ENCODE data around the gene PHGDH.

PHGDH gene

GRCh38 chr1:119724611-119725218 is 13.0 kb downstream of the PHGDH start:
- TF ChIP-seq, protein P1, sequence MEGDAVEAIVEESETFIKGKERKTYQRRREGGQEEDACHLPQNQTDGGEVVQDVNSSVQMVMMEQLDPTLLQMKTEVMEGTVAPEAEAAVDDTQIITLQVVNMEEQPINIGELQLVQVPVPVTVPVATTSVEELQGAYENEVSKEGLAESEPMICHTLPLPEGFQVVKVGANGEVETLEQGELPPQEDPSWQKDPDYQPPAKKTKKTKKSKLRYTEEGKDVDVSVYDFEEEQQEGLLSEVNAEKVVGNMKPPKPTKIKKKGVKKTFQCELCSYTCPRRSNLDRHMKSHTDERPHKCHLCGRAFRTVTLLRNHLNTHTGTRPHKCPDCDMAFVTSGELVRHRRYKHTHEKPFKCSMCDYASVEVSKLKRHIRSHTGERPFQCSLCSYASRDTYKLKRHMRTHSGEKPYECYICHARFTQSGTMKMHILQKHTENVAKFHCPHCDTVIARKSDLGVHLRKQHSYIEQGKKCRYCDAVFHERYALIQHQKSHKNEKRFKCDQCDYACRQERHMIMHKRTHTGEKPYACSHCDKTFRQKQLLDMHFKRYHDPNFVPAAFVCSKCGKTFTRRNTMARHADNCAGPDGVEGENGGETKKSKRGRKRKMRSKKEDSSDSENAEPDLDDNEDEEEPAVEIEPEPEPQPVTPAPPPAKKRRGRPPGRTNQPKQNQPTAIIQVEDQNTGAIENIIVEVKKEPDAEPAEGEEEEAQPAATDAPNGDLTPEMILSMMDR (IDR thresholded peaks at IDR 0.05; ENCODE audit: low read depth, low read length) = no peak
- no peak for TF ChIP-seq EZH2phosphoT487 (IDR thresholded peaks at IDR 0.05; ENCODE audit: low read depth)
- Histone ChIP-seq H3K36me3 (replicated peaks; ENCODE audit: low read depth, low read length) (peaks cover 70% of the 10 kb centered on the region), H3K27ac (ENCODE audit: low read length) (no peak overlapping the region), H2AFZ (ENCODE audit: low read depth, low read length) (no peak overlapping the region), H3K9me3 (ENCODE audit: insufficient read depth, low read length) (no peaks in the 10 kb centered on the region), H3K4me2 (ENCODE audit: low read length) (no peak overlapping the region), H4K20me1 (ENCODE audit: insufficient read depth, low read length) (peaks cover 49% of the 10 kb centered on the region), H3K9ac (ENCODE audit: low read length) (no peak overlapping the region), H3K79me2 (ENCODE audit: low read length) (peaks cover 3% of the 10 kb centered on the region; the same call in 1 of the 2 replicates), H3K27me3 (ENCODE audit: low read depth, low read length) (no peaks in the 10 kb centered on the region), H3K4me3 (ENCODE audit: low read length) (no peak overlapping the region), H3K4me1 (ENCODE audit: low read length) (peaks cover 3% of the 10 kb centered on the region; the same call in 1 of the 2 replicates)

DNA sequence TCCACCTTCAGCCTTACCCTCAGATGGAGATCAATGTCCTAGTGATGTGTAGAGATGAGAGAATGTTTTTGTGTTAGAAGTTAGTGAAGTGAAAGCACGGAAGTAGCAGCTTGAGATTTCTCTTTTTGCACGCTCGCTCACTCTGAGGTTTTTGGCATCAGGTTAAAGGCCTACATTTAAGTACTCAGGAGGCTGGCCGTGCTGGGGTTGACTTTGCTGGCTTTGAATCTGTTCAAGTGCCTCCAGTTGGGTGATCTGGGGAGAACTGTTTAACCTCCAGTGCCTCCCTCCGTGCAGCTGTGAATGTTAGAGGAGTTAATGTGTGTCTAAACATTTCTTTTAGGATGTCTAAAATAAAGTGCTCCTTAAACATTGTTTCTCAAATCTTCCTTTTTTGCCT is 13.9 kb downstream of the PHGDH start:
- Histone ChIP-seq H3K4me1 (ENCODE audit: low read length) (peaks cover 3% of the 10 kb centered on the region; the same call in 1 of the 2 replicates), H3K27me3 (ENCODE audit: low read depth, low read length) (no peaks in the 10 kb centered on the region), H3K4me3 (ENCODE audit: low read length) (no peak overlapping the region), H3K9me3 (ENCODE audit: insufficient read depth, low read length) (no peaks in the 10 kb centered on the region), H3K79me2 (ENCODE audit: low read length) (no peaks in the 10 kb centered on the region; the same call in 1 of the 2 replicates), H3K27ac (ENCODE audit: low read length) (no peak overlapping the region), H3K36me3 (replicated peaks; ENCODE audit: low read depth, low read length) (peaks cover 74% of the 10 kb centered on the region), H3K9ac (ENCODE audit: low read length) (no peak overlapping the region), H2AFZ (ENCODE audit: low read depth, low read length) (no peak overlapping the region), H4K20me1 (ENCODE audit: insufficient read depth, low read length) (peaks cover 40% of the 10 kb centered on the region; the same call in 1 of the 2 replicates), H3K4me2 (ENCODE audit: low read length) (no peak overlapping the region)
- TF ChIP-seq, protein P1 (IDR thresholded peaks at IDR 0.05; ENCODE audit: low read depth, low read length) = no peak
- TF ChIP-seq EZH2phosphoT487 (IDR thresholded peaks at IDR 0.05; ENCODE audit: low read depth) = no peak

- Histone ChIP-seq H3K27me3 (ENCODE audit: low read depth, low read length) (no peaks in the 10 kb centered on the region), H3K9me3 (ENCODE audit: insufficient read depth, low read length) (no peaks in the 10 kb centered on the region), H3K36me3 (replicated peaks; ENCODE audit: low read depth, low read length) (peaks cover 75% of the 10 kb centered on the region), H2AFZ (ENCODE audit: low read depth, low read length) (no peak overlapping the region), H3K27ac (ENCODE audit: low read length) (no peak overlapping the region), H3K79me2 (ENCODE audit: low read length) (no peaks in the 10 kb centered on the region), H3K4me2 (ENCODE audit: low read length) (no peak overlapping the region), H3K9ac (ENCODE audit: low read length) (no peak overlapping the region), H3K4me1 (ENCODE audit: low read length) (peaks cover 10% of the 10 kb centered on the region; the same call in 1 of the 2 replicates), H3K4me3 (ENCODE audit: low read length) (no peak overlapping the region), H4K20me1 (ENCODE audit: insufficient read depth, low read length) (peaks cover 35% of the 10 kb centered on the region; the same call in 1 of the 2 replicates)
- no peak for TF ChIP-seq EZH2phosphoT487 (IDR thresholded peaks at IDR 0.05; ENCODE audit: low read depth)
- TF ChIP-seq, protein P1 (IDR thresholded peaks at IDR 0.05; ENCODE audit: low read depth, low read length) = no peak
Observed at GRCh38 chr1:119727991-119728390, 16.3 kb downstream of the PHGDH start.

- Histone ChIP-seq H3K27me3 (ENCODE audit: low read depth, low read length) (no peaks in the 10 kb centered on the region), H3K9ac (ENCODE audit: low read length) (no peak overlapping the region), H4K20me1 (ENCODE audit: insufficient read depth, low read length) (peaks cover 26% of the 10 kb centered on the region; the same call in 1 of the 2 replicates), H3K9me3 (ENCODE audit: insufficient read depth, low read length) (no peaks in the 10 kb centered on the region), H3K36me3 (replicated peaks; ENCODE audit: low read depth, low read length) (peaks cover 64% of the 10 kb centered on the region), H2AFZ (ENCODE audit: low read depth, low read length) (no peak overlapping the region), H3K4me1 (ENCODE audit: low read length) (peaks cover 10% of the 10 kb centered on the region; the same call in 1 of the 2 replicates), H3K4me2 (ENCODE audit: low read length) (no peak overlapping the region), H3K27ac (ENCODE audit: low read length) (no peak overlapping the region), H3K4me3 (ENCODE audit: low read length) (no peak overlapping the region), H3K79me2 (ENCODE audit: low read length) (no peaks in the 10 kb centered on the region)
- TF ChIP-seq EZH2phosphoT487 (IDR thresholded peaks at IDR 0.05; ENCODE audit: low read depth) = no peak
- TF ChIP-seq, protein P1 (IDR thresholded peaks at IDR 0.05; ENCODE audit: low read depth, low read length) = no peak
Observed at GRCh38 chr1:119729044-119729443, 17.3 kb downstream of the PHGDH start.

Measured in OCI-LY3 (cell line).